ENCODE results near the gene RSPH1.

DNA sequence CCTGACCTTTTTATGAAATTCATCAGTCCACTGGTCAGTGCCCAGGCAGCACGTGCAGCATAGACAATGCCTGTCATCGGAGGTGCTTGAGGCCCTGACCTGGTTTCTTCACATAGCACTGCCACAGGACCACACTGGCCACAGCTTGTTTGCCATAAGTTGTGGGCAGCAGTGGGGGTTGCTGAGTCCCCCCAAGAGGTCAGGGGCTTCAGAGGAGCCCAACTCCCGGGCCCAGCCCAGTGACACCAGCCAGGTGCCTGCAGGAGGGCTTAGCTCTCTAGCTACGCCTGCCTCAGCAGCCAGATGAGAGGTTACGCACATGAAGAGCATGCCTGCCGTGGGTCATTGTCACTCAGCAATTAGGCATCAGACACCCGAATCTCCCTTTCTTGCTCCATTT is 50.7 kb downstream of the RSPH1 start:
- TF ChIP-seq CTCF (IDR thresholded peaks at IDR 0.05) (no peak), POLR2A (IDR thresholded peaks at IDR 0.05) (no peak)
